H1 (cell line): ENCODE measurements around the gene TRIM47. TPM values are rescaled to one million over a fixed set of nuclear protein-coding genes. Genes with fewer than 3 reads are reported as not detected.

Experiments used
- CTCF ChIA-PET: fragments of 300-600 bp; sonication (Branson Sonifier 250); formaldehyde crosslinking; loops from one replicate; lab custom pipeline; 2021; ENCODE audit not compliant: partially characterized antibody; lab: Charles Lee
- POLR2A ChIA-PET: fragments of 300-600 bp; sonication (Branson Sonifier 250); formaldehyde crosslinking; loops from one replicate; lab custom pipeline; 2021; ENCODE audit warnings: inconsistent platforms; ENCODE audit not compliant: partially characterized antibody; lab: Charles Lee
- DNase-seq, 2 experiments: peaks; one replicate each; pipeline versions ENCODE4 v3.0.0 to v3.0.0-alpha.2; 2010 to 2022; ENCODE audit warnings: low spot score in 2 of 2, low read depth in 1 of 2, mixed read lengths in 1 of 2
- FAIRE-seq: peaks from 2 replicates; lab custom pipeline; 2011; peaks lifted over from hg19 to GRCh38; lab: Jason Lieb, UNC
- H2AFZ ChIP-seq: 2 replicates; pipeline ENCODE4 v1.8.1; 2012; ENCODE audit warnings: low read length, inconsistent platforms
- H2AK5ac ChIP-seq: 2 replicates; pipeline ENCODE4 v1.6.1; 2013; ENCODE audit warnings: low read depth, low read length
- H2BK120ac ChIP-seq: replicated peaks from 2 replicates; pipeline ENCODE3; 2013; ENCODE audit warnings: low read depth, low read length, inconsistent platforms
- H2BK12ac ChIP-seq: 2 replicates; pipeline ENCODE4 v1.6.1; 2013; ENCODE audit warnings: low read depth, low read length
- H2BK15ac ChIP-seq: 2 replicates; pipeline ENCODE4 v1.6.1; 2013; ENCODE audit warnings: low read length
- H2BK20ac ChIP-seq: 2 replicates; pipeline ENCODE4 v1.6.1; 2013; ENCODE audit warnings: low read length
- H2BK5ac ChIP-seq: 2 replicates; pipeline ENCODE4 v1.6.1; 2013; ENCODE audit warnings: low read depth, low read length
- H3K14ac ChIP-seq: 2 replicates; pipeline ENCODE4 v1.6.1; 2013; ENCODE audit warnings: inconsistent platforms; ENCODE audit not compliant: insufficient read length
- H3K18ac ChIP-seq: 2 replicates; pipeline ENCODE4 v1.6.1; 2013; ENCODE audit warnings: low read length; ENCODE audit errors: extremely low read depth
- H3K23ac ChIP-seq: 2 replicates; pipeline ENCODE4 v1.6.1; 2013; ENCODE audit warnings: inconsistent platforms; ENCODE audit not compliant: insufficient read length
- H3K23me2 ChIP-seq: 2 replicates; pipeline ENCODE4 v1.6.1; 2013; ENCODE audit warnings: low read depth, low read length
- H3K27ac ChIP-seq: 2 replicates; pipeline ENCODE4 v1.6.1; 2011; ENCODE audit warnings: low read depth, low read length, inconsistent platforms
- H3K27me3 ChIP-seq, 4 experiments: replicated peaks in 1 of 4; 1 replicate in 1 of 4; 2 replicates in 3 of 4; pipeline versions ENCODE4 v1.6.1 to v1.8.1; 2011 to 2013; ENCODE audit warnings: low read length in 3 of 4, mild to moderate bottlenecking in 3 of 4, inconsistent platforms in 2 of 4, mixed read lengths in 2 of 4, moderate library complexity in 1 of 4; ENCODE audit not compliant: control insufficient read depth in 3 of 4, insufficient read depth in 3 of 4; ENCODE audit errors: extremely low read depth in 1 of 4
- H3K36me3 ChIP-seq, 4 experiments: 2 replicates each; pipeline versions ENCODE4 v1.6.1 to v1.8.1; 2011 to 2013; ENCODE audit warnings: mild to moderate bottlenecking in 4 of 4, low read length in 3 of 4, moderate library complexity in 2 of 4, control low read depth in 1 of 4, inconsistent platforms in 1 of 4; ENCODE audit not compliant: insufficient read depth in 4 of 4, control insufficient read depth in 2 of 4
- H3K4ac ChIP-seq: replicated peaks from 2 replicates; pipeline ENCODE3; 2013; ENCODE audit warnings: low read length, low read depth, mixed read lengths, inconsistent platforms; ENCODE audit not compliant: insufficient read length
- H3K4me1 ChIP-seq, 4 experiments: replicated peaks in 1 of 4; 1 replicate in 1 of 4; 2 replicates in 3 of 4; pipeline versions ENCODE4 v1.6.1 to v1.8.1; 2011 to 2013; ENCODE audit warnings: low read length in 3 of 4, inconsistent platforms in 2 of 4, mixed read lengths in 1 of 4; ENCODE audit not compliant: insufficient read depth in 4 of 4, control insufficient read depth in 3 of 4
- H3K4me2 ChIP-seq, 2 experiments: 2 replicates each; pipeline versions ENCODE4 v1.6.1 to v1.8.1; 2011 to 2013; ENCODE audit warnings: low read depth in 2 of 2, low read length in 2 of 2, control low read depth in 1 of 2, inconsistent platforms in 1 of 2, mild to moderate bottlenecking in 1 of 2; ENCODE audit not compliant: insufficient read depth in 1 of 2
- H3K4me3 ChIP-seq, 4 experiments: fragments of 200-600, 300-600 bp in 1 of 4; sonication (generic), shearing (Covaris generic), sonication (Bioruptor Twin) in 1 of 4; 2 replicates each; pipeline versions ENCODE4 v1.5.1 to v1.8.1; 2011 to 2016; ENCODE audit warnings: low read length in 4 of 4, low read depth in 3 of 4, control low read depth in 2 of 4, inconsistent platforms in 2 of 4, mild to moderate bottlenecking in 2 of 4, mixed read lengths in 1 of 4, moderate library complexity in 1 of 4; ENCODE audit not compliant: insufficient read depth in 2 of 4; ENCODE audit errors: extremely low read depth in 1 of 4
- H3K56ac ChIP-seq: replicated peaks from 2 replicates; pipeline ENCODE3; 2013; ENCODE audit warnings: low read depth, mild to moderate bottlenecking, mixed read lengths, low read length, inconsistent platforms; ENCODE audit not compliant: insufficient read length
- H3K79me1 ChIP-seq: 2 replicates; pipeline ENCODE4 v1.6.1; 2013; ENCODE audit warnings: low read depth, low read length, control low read depth
- H3K79me2 ChIP-seq, 2 experiments: 2 replicates each; pipeline versions ENCODE4 v1.6.1 to v1.8.1; 2012 to 2013; ENCODE audit warnings: low read length in 2 of 2, mild to moderate bottlenecking in 2 of 2, inconsistent platforms in 1 of 2; ENCODE audit not compliant: insufficient read depth in 2 of 2, control insufficient read depth in 1 of 2
- H3K9ac ChIP-seq, 4 experiments: replicated peaks in 1 of 4; 1 replicate in 1 of 4; 2 replicates in 3 of 4; pipeline versions ENCODE4 v1.6.1 to v1.8.1; 2011 to 2013; ENCODE audit warnings: low read depth in 3 of 4, low read length in 3 of 4, control low read depth in 2 of 4, mild to moderate bottlenecking in 2 of 4, moderate library complexity in 2 of 4, inconsistent platforms in 1 of 4; ENCODE audit errors: extremely low read depth in 1 of 4
- H3K9me3 ChIP-seq, 2 experiments: 2 replicates each; pipeline versions ENCODE4 v1.6.1 to v1.8.1; 2012 to 2013; ENCODE audit warnings: mild to moderate bottlenecking in 2 of 2, moderate library complexity in 2 of 2, control low read depth in 1 of 2, inconsistent platforms in 1 of 2, low read depth in 1 of 2, low read length in 1 of 2, mixed read lengths in 1 of 2; ENCODE audit not compliant: insufficient read depth in 2 of 2
- H4K20me1 ChIP-seq, 2 experiments: replicated peaks in 1 of 2; 2 replicates each; pipeline versions ENCODE3 to v1.8.1; 2011 to 2013; ENCODE audit warnings: inconsistent platforms in 2 of 2, low read length in 2 of 2, mild to moderate bottlenecking in 1 of 2; ENCODE audit not compliant: insufficient read depth in 2 of 2, control insufficient read depth in 1 of 2
- H4K5ac ChIP-seq: 2 replicates; pipeline ENCODE4 v1.6.1; 2013; ENCODE audit warnings: low read length, low read depth, mixed read lengths, inconsistent platforms; ENCODE audit not compliant: insufficient read length
- H4K8ac ChIP-seq: 2 replicates; pipeline ENCODE4 v1.8.0; 2013; ENCODE audit warnings: mild to moderate bottlenecking, moderate library complexity, low read length, inconsistent platforms; ENCODE audit not compliant: insufficient read depth; ENCODE audit errors: extremely low read depth
- H4K91ac ChIP-seq: replicated peaks from 2 replicates; pipeline ENCODE3; 2013; ENCODE audit warnings: low read length, mixed read lengths, inconsistent platforms; ENCODE audit not compliant: insufficient read length
- EZH2 ChIP-seq: fragments of 200-600 bp; sonication (generic); IDR thresholded peaks from 2 replicates; pipeline ENCODE4 v1.7.1; 2012; ENCODE audit warnings: low read depth, mild to moderate bottlenecking, moderate library complexity, low read length, inconsistent platforms; ENCODE audit not compliant: severe bottlenecking
- PHF8 ChIP-seq: fragments of 200-600 bp; sonication (generic); conservative IDR thresholded peaks from 2 replicates; pipeline ENCODE4 v1.7.1; 2012; ENCODE audit warnings: low read depth, mild to moderate bottlenecking, inconsistent platforms, low read length, moderate library complexity
- SP4 ChIP-seq: IDR thresholded peaks from 2 replicates; pipeline ENCODE4 v1.6.1; 2012; ENCODE audit warnings: low read length, inconsistent platforms
- WGBS, 2 experiments: shearing (Covaris generic) in 1 of 2; methylation state at CpG; one replicate each; pipeline versions ENCODE4 v1.1.6 to v1.1.7; 2013 to 2015; ENCODE audit warnings: low lambda C conversion rate in 2 of 2, mixed read lengths in 2 of 2, inconsistent platforms in 1 of 2, low coverage in 1 of 2, missing lambda C conversion rate in 1 of 2; ENCODE audit not compliant: insufficient replicate concordance in 2 of 2, insufficient coverage in 1 of 2, insufficient read length in 1 of 2; ENCODE audit errors: extremely low coverage in 1 of 2, missing lambda C conversion rate in 1 of 2; 5-methylcytosine and 5-hydroxymethylcytosine counted together
- polyA plus RNA-seq, 7 experiments: library from polyadenylated mRNA; depleted of rRNA in 3 of 7; stranded (reverse) in 5 of 7; unstranded in 2 of 7; fragments of >200 nt in 5 of 7; fragments of 200-250 nt in 2 of 7; gene quantifications; 1 replicate in 5 of 7; 2 replicates in 1 of 7; 4 replicates in 1 of 7; pipeline versions ENCODE4 v1.2.1 to v1.2.3, GENCODE V29; 2011 to 2013; ENCODE audit warnings: missing spikeins in 2 of 7, mixed read lengths in 2 of 7
- total RNA-seq: library from RNA; stranded (reverse); fragmentation: NEBNext Ultra II Directional; extraction: Animal tissue kit (Norgen Biotek cat#: 25700); gene quantifications from 2 replicates; pipeline ENCODE4 v1.2.1, GENCODE V29; 2021

TRIM47 gene
- total and polyA plus RNA-seq, 2 of the 8 experiments (the other 6 are each of a cell fraction or from before 2014, with no cell fraction given): 6.3 to 6.4 TPM

- peaks cover 4 to 21% (median 13%) of the 10 kb centered on the region in 4 experiments for H3K4me1 ChIP-seq
- no peak overlapping the region for H3K27ac ChIP-seq
- no peak overlapping the region for H3K14ac ChIP-seq
- no peak overlapping the region for H3K4me2 ChIP-seq
- no peak overlapping the region for H3K4me3 ChIP-seq
- H3K23me2 ChIP-seq: peaks cover 11% of the 10 kb centered on the region
- H3K27me3 ChIP-seq: no peaks in the 10 kb centered on the region
- H4K5ac ChIP-seq: no peak overlapping the region
- no peak overlapping the region for H3K9ac ChIP-seq
- no peak overlapping the region for H2BK15ac ChIP-seq
- 91% methylated on average over 8 of the region's 13 CpGs; no CpG with 5 or more reads in 1 of the 2 experiments for WGBS, 2 experiments
- POLR2A ChIA-PET: interaction anchor here (1.1 to 7.4 kb wide), 7 partner anchors 10 to 119 kb away, joined by 3 to 40 read pairs (median 4); a partner anchor contains a TSS
- peaks cover 3% of the 10 kb centered on the region; the same call in 1 of the 2 replicates for H3K79me1 ChIP-seq
- H3K9me3 ChIP-seq: no peaks in the 10 kb centered on the region
- TF ChIP-seq SP4 (no peak), EZH2 (no peak), PHF8 (no peak)
- no peak overlapping the region; the same call in 1 of the 2 replicates for H4K8ac ChIP-seq
- no peak overlapping the region for H3K18ac ChIP-seq
- CTCF ChIA-PET: interaction anchor here (1.1 to 51.3 kb wide), 6 partner anchors 10 to 109 kb away, joined by 3 to 885 read pairs (median 6); partner anchors contain the start of gene CDK3
- no peak overlapping the region for H2BK5ac ChIP-seq
- peaks cover 5 to 35% (median 23%) of the 10 kb centered on the region in 4 experiments; a peak in 7 of 8 replicates for H3K36me3 ChIP-seq
- H2BK20ac ChIP-seq: no peak overlapping the region
- DNase-seq: no peak
- H2BK120ac ChIP-seq: no peak overlapping the region
- no peak overlapping the region for H3K56ac ChIP-seq
- H2AFZ ChIP-seq: no peak overlapping the region
- no peak overlapping the region for H2BK12ac ChIP-seq
- no peak overlapping the region for H3K23ac ChIP-seq
- no peak overlapping the region for H3K4ac ChIP-seq
- peaks cover 0 to 26% of the 10 kb centered on the region in 2 experiments; a peak in 2 of 4 replicates for H3K79me2 ChIP-seq
- no peak overlapping the region for H4K91ac ChIP-seq
- H4K20me1 ChIP-seq: peaks cover 2 to 5% of the 10 kb centered on the region in 2 experiments
- no peak for FAIRE-seq
- H2AK5ac ChIP-seq: no peak overlapping the region
These were observed 21.0 kb upstream of the TRIM47 start for GRCh38 chr17:75899353-75899752.
